IMR-90 (cell line): Measurements from ENCODE around the gene SOX6. TPM values are rescaled to one million over a fixed set of nuclear protein-coding genes. Genes with fewer than 3 reads are reported as not detected.

Source experiments
- ATAC-seq: fragments of 200-7000 bp; cut with Tn5 transposase; 2 replicates; pipeline ENCODE4 v1.9.1; 2020; ENCODE audit warnings: low read depth, mild to moderate bottlenecking, moderate library complexity
- BruUV-seq: library from RNA; stranded (reverse); fragments of 400-500 nt; replicated peaks from 2 replicates; lab custom pipeline; 2021; lab: Mats Ljungman, UMichigan
- CTCF ChIA-PET: fragments of 300-600 bp; formaldehyde crosslinking; extraction: SDS; loops from one replicate; lab custom pipeline; 2021; ENCODE audit warnings: antibody characterized with exemption; lab: Yijun Ruan, JAX
- POLR2A ChIA-PET: fragments of 300-600 bp; sonication (Branson Sonifier 250); formaldehyde crosslinking; loops from one replicate; lab custom pipeline; 2022; ENCODE audit warnings: antibody characterized with exemption; ENCODE audit not compliant: unreplicated experiment; lab: Charles Lee
- DNase-seq: peaks from one replicate; pipeline ENCODE4 v3.0.0; 2013
- H2AFZ ChIP-seq: replicated peaks from 2 replicates; pipeline ENCODE3; 2013; ENCODE audit warnings: low read length, mild to moderate bottlenecking; ENCODE audit not compliant: poor library complexity
- H2AK5ac ChIP-seq: 2 replicates; pipeline ENCODE4 v1.6.1; 2013; ENCODE audit warnings: low read depth, low read length, inconsistent platforms
- H2AK9ac ChIP-seq: replicated peaks from 2 replicates; pipeline ENCODE3; 2013; ENCODE audit warnings: mild to moderate bottlenecking, low read depth, low read length, moderate library complexity; ENCODE audit not compliant: poor library complexity
- H2BK120ac ChIP-seq: 2 replicates; pipeline ENCODE4 v1.6.1; 2013; ENCODE audit warnings: low read depth, low read length, inconsistent platforms
- H2BK15ac ChIP-seq: 3 replicates; pipeline ENCODE4 v1.6.1; 2013; ENCODE audit warnings: low read depth, low read length, inconsistent platforms
- H2BK20ac ChIP-seq: 2 replicates; pipeline ENCODE4 v1.6.1; 2013; ENCODE audit warnings: low read depth, mild to moderate bottlenecking, inconsistent platforms, low read length, moderate library complexity
- H2BK5ac ChIP-seq: 2 replicates; pipeline ENCODE4 v1.6.1; 2013; ENCODE audit warnings: mild to moderate bottlenecking, low read depth, low read length, inconsistent platforms; ENCODE audit not compliant: poor library complexity, severe bottlenecking
- H3K14ac ChIP-seq: replicated peaks from 2 replicates; pipeline ENCODE4 v1.6.1; 2013; ENCODE audit warnings: low read depth, low read length, inconsistent platforms
- H3K18ac ChIP-seq: 2 replicates; pipeline ENCODE4 v1.6.1; 2013; ENCODE audit warnings: low read depth, low read length, control low read depth
- H3K23ac ChIP-seq: 2 replicates; pipeline ENCODE4 v1.6.1; 2013; ENCODE audit warnings: low read depth, low read length, inconsistent platforms
- H3K27ac ChIP-seq: 2 replicates; pipeline ENCODE4 v1.5.1; 2013; ENCODE audit warnings: mild to moderate bottlenecking, control low read depth, low read length; ENCODE audit not compliant: insufficient read depth
- H3K27me3 ChIP-seq: 2 replicates; pipeline ENCODE4 v1.6.1; 2013; ENCODE audit warnings: low read length; ENCODE audit not compliant: control insufficient read depth, insufficient read depth
- H3K36me3 ChIP-seq: 2 replicates; pipeline ENCODE4 v1.6.1; 2013; ENCODE audit warnings: low read length, mixed read lengths; ENCODE audit not compliant: control insufficient read depth, insufficient read depth
- H3K4ac ChIP-seq: 2 replicates; pipeline ENCODE4 v1.6.1; 2013; ENCODE audit warnings: low read depth, low read length, inconsistent platforms
- H3K4me1 ChIP-seq: 2 replicates; pipeline ENCODE4 v1.6.1; 2013; ENCODE audit warnings: low read length, mixed read lengths; ENCODE audit not compliant: control insufficient read depth, insufficient read depth
- H3K4me2 ChIP-seq: 2 replicates; pipeline ENCODE4 v1.6.1; 2013; ENCODE audit warnings: low read depth, mild to moderate bottlenecking, control low read depth, low read length, moderate library complexity
- H3K4me3 ChIP-seq: 2 replicates; pipeline ENCODE4 v1.5.1; 2013; ENCODE audit warnings: low read depth, mild to moderate bottlenecking, control low read depth, low read length, moderate library complexity; ENCODE audit not compliant: insufficient read depth
- H3K56ac ChIP-seq: 2 replicates; pipeline ENCODE4 v1.6.1; 2013; ENCODE audit warnings: low read length, inconsistent platforms; ENCODE audit not compliant: insufficient read depth; ENCODE audit errors: extremely low read depth
- H3K79me1 ChIP-seq, 2 experiments: 2 replicates each; pipeline ENCODE4 v1.6.1; 2013; ENCODE audit warnings: low read length in 2 of 2, inconsistent platforms in 1 of 2, low read depth in 1 of 2
- H3K9ac ChIP-seq: 2 replicates; pipeline ENCODE4 v1.6.1; 2013; ENCODE audit warnings: low read depth, low read length, control low read depth
- H3K9me1 ChIP-seq: 2 replicates; pipeline ENCODE4 v1.6.1; 2013; ENCODE audit warnings: low read length, inconsistent platforms; ENCODE audit not compliant: insufficient read depth
- H3K9me3 ChIP-seq: 2 replicates; pipeline ENCODE4 v1.6.1; 2013; ENCODE audit warnings: low read length; ENCODE audit not compliant: control insufficient read depth, insufficient read depth
- H4K20me1 ChIP-seq: 2 replicates; pipeline ENCODE4 v1.6.1; 2013; ENCODE audit warnings: low read length, inconsistent platforms; ENCODE audit not compliant: insufficient read depth
- H4K5ac ChIP-seq: 2 replicates; pipeline ENCODE4 v1.6.1; 2013; ENCODE audit warnings: mild to moderate bottlenecking, low read depth, low read length, control low read depth
- H4K8ac ChIP-seq, 2 experiments: 2 replicates each; pipeline ENCODE4 v1.6.1; 2013; ENCODE audit warnings: low read depth in 2 of 2, low read length in 2 of 2, control low read depth in 1 of 2, inconsistent platforms in 1 of 2
- H4K91ac ChIP-seq: 2 replicates; pipeline ENCODE4 v1.6.1; 2013; ENCODE audit warnings: low read depth, low read length, inconsistent platforms; ENCODE audit not compliant: insufficient read depth
- BHLHE40 ChIP-seq: fragments of 150-350 bp; IDR thresholded peaks from 2 replicates; pipeline ENCODE4 v1.6.1; 2016; ENCODE audit warnings: mild to moderate bottlenecking, low read depth, low read length
- CEBPB ChIP-seq: IDR thresholded peaks from 2 replicates; pipeline ENCODE4 v1.6.1; 2012; ENCODE audit warnings: low read depth, low read length, improper control_type of control experiment
- ELK1 ChIP-seq: fragments of 150-350 bp; IDR thresholded peaks from 2 replicates; pipeline ENCODE4 v1.6.1; 2016; ENCODE audit warnings: low read depth, mild to moderate bottlenecking, low read length, moderate library complexity, borderline replicate concordance
- FOS ChIP-seq: fragments of 150-350 bp; IDR thresholded peaks from 2 replicates; pipeline ENCODE4 v1.6.1; 2016; ENCODE audit warnings: low read depth, low read length
- MAFK ChIP-seq: IDR thresholded peaks from 2 replicates; pipeline ENCODE4 v1.6.1; 2012; ENCODE audit warnings: low read depth, low read length, improper control_type of control experiment
- MXI1 ChIP-seq: IDR thresholded peaks from 2 replicates; pipeline ENCODE4 v1.6.1; 2012; ENCODE audit warnings: low read depth, mild to moderate bottlenecking, low read length, moderate library complexity, borderline replicate concordance
- NFE2L2 ChIP-seq: fragments of 150-350 bp; IDR thresholded peaks from 2 replicates; pipeline ENCODE4 v1.6.1; 2016; ENCODE audit warnings: low read depth, mild to moderate bottlenecking, low read length
- RAD21 ChIP-seq: IDR thresholded peaks from 2 replicates; pipeline ENCODE4 v1.6.1; 2012; ENCODE audit warnings: low read length, improper control_type of control experiment
- RCOR1 ChIP-seq: IDR thresholded peaks from 2 replicates; pipeline ENCODE4 v1.6.1; 2012; ENCODE audit warnings: mild to moderate bottlenecking, low read length, improper control_type of control experiment; ENCODE audit not compliant: insufficient replicate concordance
- RFX5 ChIP-seq: IDR thresholded peaks from 2 replicates; pipeline ENCODE4 v1.8.0; 2012; ENCODE audit warnings: low read depth, mild to moderate bottlenecking, low read length, moderate library complexity
- SMC3 ChIP-seq: fragments of 150-350 bp; IDR thresholded peaks from 2 replicates; pipeline ENCODE4 v1.6.1; 2016; ENCODE audit warnings: low read depth, mild to moderate bottlenecking, antibody characterized with exemption, low read length, moderate library complexity
- USF2 ChIP-seq: fragments of 150-350 bp; IDR thresholded peaks from 2 replicates; pipeline ENCODE4 v1.6.1; 2017; ENCODE audit warnings: mild to moderate bottlenecking, antibody characterized with exemption, low read length, low read depth
- WGBS, 2 experiments: methylation state at CpG; one replicate each; pipeline versions ENCODE4 v1.1.5 to v1.1.7; 2013; ENCODE audit warnings: missing lambda C conversion rate in 2 of 2; ENCODE audit not compliant: insufficient read length in 1 of 2; ENCODE audit errors: extremely low coverage in 2 of 2; 5-methylcytosine and 5-hydroxymethylcytosine counted together
- dilution Hi-C: fragments of 300-500 bp; cut with HindIII; formaldehyde crosslinking; loops from one replicate; pipeline ENCODE4 v1.14.3; 2018; ENCODE audit warnings: low sequenced_read_pairs; ENCODE audit not compliant: unreplicated experiment
- in situ Hi-C: fragments of 300-500 bp; cut with MboI; formaldehyde crosslinking; loops from 3 replicates; pipeline ENCODE4 v1.14.3; 2019; ENCODE audit warnings: low sequenced_read_pairs, inconsistent platforms, mixed read lengths
- intact Hi-C: fragments of 100-400 bp; cut with micrococcal nuclease; formaldehyde crosslinking; loops from 2 replicates; pipeline ENCODE4 v1.10.0; 2022
- polyA plus RNA-seq, 3 experiments: library from polyadenylated mRNA; depleted of rRNA; stranded (reverse); fragments of >200 nt; gene quantifications; 2 replicates each; pipeline ENCODE4 v1.2.3, GENCODE V29; 2012; ENCODE audit warnings: low replicate concordance in 1 of 3
- total RNA-seq: library from RNA; depleted of rRNA; stranded (reverse); fragments of >200 nt; gene quantifications from 2 replicates; pipeline ENCODE4 v1.2.3, GENCODE V29; 2012
- TF ChIP-seq, protein P1 (sequence below): conservative IDR thresholded peaks from 2 replicates; pipeline ENCODE4 v1.5.1; 2012; ENCODE audit warnings: mild to moderate bottlenecking, low read depth, low read length, improper control_type of control experiment

SOX6 gene
- total and polyA plus RNA-seq, 2 of the 4 experiments (the other 2 are of a cell fraction): 1.7 to 7.7 TPM

GRCh38 chr11:16027621-16028020, 328.7 kb downstream of the SOX6 start:
- Histone ChIP-seq H2AK9ac (no peak overlapping the region), H3K4me3 (no peak overlapping the region), H3K4me1 (0 out of 2 replicates have a peak, but pooled peaks cover 2% of the 10 kb centered on the region), H2BK15ac (no peak overlapping the region), H3K14ac (no peak overlapping the region), H3K9me1 (0 out of 2 replicates have a peak, but pooled peaks cover 4% of the 10 kb centered on the region), H3K4me2 (no peak overlapping the region), H3K27ac (no peak overlapping the region), H2AFZ (no peak overlapping the region), H3K56ac (no peak overlapping the region), H3K79me1 (no peaks in the 10 kb centered on the region), H2BK20ac (no peak overlapping the region), H3K36me3 (0 out of 2 replicates have a peak, but pooled peaks cover 2% of the 10 kb centered on the region), H3K9me3 (no peaks in the 10 kb centered on the region), H3K9ac (no peak overlapping the region), H4K8ac (no peak overlapping the region), H3K18ac (no peak overlapping the region), H4K20me1 (no peaks in the 10 kb centered on the region), H2AK5ac (no peak overlapping the region), H3K4ac (no peak overlapping the region), H2BK120ac (no peak overlapping the region), H3K23ac (no peak overlapping the region), H3K27me3 (no peaks in the 10 kb centered on the region), H4K91ac (no peak overlapping the region), H4K5ac (no peak overlapping the region), H2BK5ac (no peak overlapping the region)
- WGBS, 2 experiments: 0% methylated on average over 1 of the region's 6 CpGs; no CpG with 5 or more reads in 1 of the 2 experiments
- no peak for TF ChIP-seq SMC3
- TF ChIP-seq USF2: no peak
- TF ChIP-seq NFE2L2: no peak
- TF ChIP-seq MXI1: no peak
- no peak for TF ChIP-seq MAFK
- TF ChIP-seq, protein P1, sequence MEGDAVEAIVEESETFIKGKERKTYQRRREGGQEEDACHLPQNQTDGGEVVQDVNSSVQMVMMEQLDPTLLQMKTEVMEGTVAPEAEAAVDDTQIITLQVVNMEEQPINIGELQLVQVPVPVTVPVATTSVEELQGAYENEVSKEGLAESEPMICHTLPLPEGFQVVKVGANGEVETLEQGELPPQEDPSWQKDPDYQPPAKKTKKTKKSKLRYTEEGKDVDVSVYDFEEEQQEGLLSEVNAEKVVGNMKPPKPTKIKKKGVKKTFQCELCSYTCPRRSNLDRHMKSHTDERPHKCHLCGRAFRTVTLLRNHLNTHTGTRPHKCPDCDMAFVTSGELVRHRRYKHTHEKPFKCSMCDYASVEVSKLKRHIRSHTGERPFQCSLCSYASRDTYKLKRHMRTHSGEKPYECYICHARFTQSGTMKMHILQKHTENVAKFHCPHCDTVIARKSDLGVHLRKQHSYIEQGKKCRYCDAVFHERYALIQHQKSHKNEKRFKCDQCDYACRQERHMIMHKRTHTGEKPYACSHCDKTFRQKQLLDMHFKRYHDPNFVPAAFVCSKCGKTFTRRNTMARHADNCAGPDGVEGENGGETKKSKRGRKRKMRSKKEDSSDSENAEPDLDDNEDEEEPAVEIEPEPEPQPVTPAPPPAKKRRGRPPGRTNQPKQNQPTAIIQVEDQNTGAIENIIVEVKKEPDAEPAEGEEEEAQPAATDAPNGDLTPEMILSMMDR: no peak
- no peak for TF ChIP-seq FOS
- no peak for TF ChIP-seq RCOR1
- TF ChIP-seq RFX5: no peak
- no peak for TF ChIP-seq RAD21
- no peak for TF ChIP-seq CEBPB
- TF ChIP-seq BHLHE40: no peak
- no peak for TF ChIP-seq ELK1
- dilution Hi-C loops: no loop called here
- DNase-seq: no peak
- BruUV-seq: no TSS peak
- intact Hi-C loops: no loop called here
- ATAC-seq: no peak
- ChIA-PET CTCF (interaction anchor here (0.6 kb wide), 1 partner anchor 333 kb away, joined by 3 read pairs; no protein-coding TSS in a partner anchor), POLR2A (no interaction called here)
- in situ Hi-C loops: no loop called here
